WTC11 (cell line): ENCODE measurements around the gene CFDP1. TPM values are rescaled to one million over a fixed set of nuclear protein-coding genes. Genes with fewer than 3 reads are reported as not detected.

Source experiments
- ATAC-seq: fragments of 200-7000 bp; cut with Tn5 transposase; 2 replicates; pipeline ENCODE4 v1.10.0; 2021; ENCODE audit warnings: mild to moderate bottlenecking, moderate library complexity
- CTCF ChIA-PET: fragments of 300-600 bp; sonication (Branson Sonifier 250); formaldehyde crosslinking; loops from one replicate; lab custom pipeline; 2021; ENCODE audit warnings: antibody characterized with exemption; lab: Charles Lee
- POLR2A ChIA-PET: fragments of 350-600 bp; sonication (Branson Sonifier 250); formaldehyde crosslinking; loops from one replicate; lab custom pipeline; 2021; ENCODE audit warnings: antibody characterized with exemption; lab: Charles Lee
- DNase-seq: peaks from one replicate; pipeline ENCODE4 v3.0.0; 2021; ENCODE audit warnings: low spot score
- H3K27ac Mint-ChIP-seq: 2 replicates; pipeline ENCODE4 v1.8.0; 2021; ENCODE audit warnings: mixed read lengths
- H3K27me3 Mint-ChIP-seq: 2 replicates; pipeline ENCODE4 v1.8.0; 2021; ENCODE audit warnings: low read depth, mild to moderate bottlenecking, moderate library complexity, mixed read lengths
- H3K36me3 Mint-ChIP-seq: 2 replicates; pipeline ENCODE4 v1.8.0; 2021; ENCODE audit warnings: mixed read lengths
- H3K4me1 Mint-ChIP-seq: 2 replicates; pipeline ENCODE4 v1.8.0; 2022; ENCODE audit warnings: mixed read lengths
- H3K4me3 Mint-ChIP-seq: 2 replicates; pipeline ENCODE4 v1.8.0; 2021; ENCODE audit warnings: mild to moderate bottlenecking, moderate library complexity, mixed read lengths
- H3K9me3 Mint-ChIP-seq: 2 replicates; pipeline ENCODE4 v1.8.0; 2021; ENCODE audit warnings: mixed read lengths
- ATF2 ChIP-seq: sonication (generic); formaldehyde crosslinking; IDR thresholded peaks from 2 replicates; pipeline ENCODE4 v1.8.1; 2022; ENCODE audit warnings: low read depth, missing genetic modification reagents, borderline replicate concordance
- ATF3 ChIP-seq: sonication (generic); formaldehyde crosslinking; conservative IDR thresholded peaks from 2 replicates; pipeline ENCODE4 v1.8.1; 2022; ENCODE audit warnings: mild to moderate bottlenecking, missing genetic modification reagents
- CDX4 ChIP-seq: fragments of 250-450 bp; sonication (Bioruptor Pico); IDR thresholded peaks from 2 replicates; pipeline ENCODE4 v1.9.0; 2021; ENCODE audit warnings: moderate library complexity, mild to moderate bottlenecking, inconsistent platforms, borderline replicate concordance
- CREB1 ChIP-seq: sonication (generic); formaldehyde crosslinking; IDR thresholded peaks from 2 replicates; pipeline ENCODE4 v1.8.0; 2023; ENCODE audit warnings: mild to moderate bottlenecking, missing genetic modification reagents
- CTCF ChIP-seq: fragments of 200-600 bp; IDR thresholded peaks from 2 replicates; pipeline ENCODE4 v1.8.0; 2022; ENCODE audit warnings: antibody characterized with exemption
- ELF4 ChIP-seq: sonication (generic); formaldehyde crosslinking; IDR thresholded peaks from 2 replicates; pipeline ENCODE4 v1.8.1; 2022; ENCODE audit warnings: low read depth, mild to moderate bottlenecking, moderate library complexity, missing genetic modification reagents
- ETV6 ChIP-seq: sonication (generic); formaldehyde crosslinking; IDR thresholded peaks from 2 replicates; pipeline ENCODE4 v1.8.1; 2022; ENCODE audit warnings: mild to moderate bottlenecking, missing genetic modification reagents
- FOXJ3 ChIP-seq: sonication (generic); formaldehyde crosslinking; IDR thresholded peaks from 2 replicates; pipeline ENCODE4 v1.9.0; 2021; ENCODE audit warnings: missing genetic modification reagents, mild to moderate bottlenecking, borderline replicate concordance
- FOXK1 ChIP-seq: sonication (generic); formaldehyde crosslinking; IDR thresholded peaks from 2 replicates; pipeline ENCODE4 v1.8.0; 2022; ENCODE audit warnings: mild to moderate bottlenecking, moderate library complexity, missing genetic modification reagents
- GABPB1 ChIP-seq: sonication (generic); formaldehyde crosslinking; IDR thresholded peaks from 2 replicates; pipeline ENCODE4 v1.8.1; 2023; ENCODE audit warnings: mild to moderate bottlenecking, missing genetic modification reagents
- HMGA2 ChIP-seq: fragments of 250-450 bp; sonication (Bioruptor Pico); IDR thresholded peaks from 2 replicates; pipeline ENCODE4 v1.4.0; 2021; ENCODE audit warnings: mild to moderate bottlenecking, moderate library complexity
- JAZF1 ChIP-seq: fragments of 250-450 bp; sonication (Bioruptor Pico); IDR thresholded peaks from 2 replicates; pipeline ENCODE4 v1.9.0; 2021; ENCODE audit warnings: moderate library complexity, mild to moderate bottlenecking, inconsistent platforms
- NFYB ChIP-seq: sonication (generic); formaldehyde crosslinking; conservative IDR thresholded peaks from 2 replicates; pipeline ENCODE4 v1.8.0; 2022; ENCODE audit warnings: low read depth, missing genetic modification reagents
- NR1H2 ChIP-seq: sonication (generic); formaldehyde crosslinking; IDR thresholded peaks from 2 replicates; pipeline ENCODE4 v1.9.0; 2021; ENCODE audit warnings: mild to moderate bottlenecking, moderate library complexity, missing genetic modification reagents
- NR2C2 ChIP-seq: sonication (generic); formaldehyde crosslinking; IDR thresholded peaks from 2 replicates; pipeline ENCODE4 v1.8.0; 2022; ENCODE audit warnings: mild to moderate bottlenecking, missing genetic modification reagents
- RORB ChIP-seq: fragments of 250-450 bp; sonication (Bioruptor Pico); IDR thresholded peaks from 2 replicates; pipeline ENCODE4 v1.9.0; 2021; ENCODE audit warnings: mild to moderate bottlenecking
- SMAD4 ChIP-seq: sonication (generic); formaldehyde crosslinking; IDR thresholded peaks from 2 replicates; pipeline ENCODE4 v1.8.0; 2022; ENCODE audit warnings: mild to moderate bottlenecking, missing genetic modification reagents
- TCF7 ChIP-seq: sonication (generic); formaldehyde crosslinking; IDR thresholded peaks from 2 replicates; pipeline ENCODE4 v1.8.0; 2022; ENCODE audit warnings: mild to moderate bottlenecking, low read depth, missing genetic modification reagents, moderate library complexity
- ZBTB21 ChIP-seq: sonication (generic); formaldehyde crosslinking; IDR thresholded peaks from 2 replicates; pipeline ENCODE4 v1.8.1; 2023; ENCODE audit warnings: mild to moderate bottlenecking, missing genetic modification reagents, borderline replicate concordance
- ZNF416 ChIP-seq: fragments of 250-450 bp; sonication (Bioruptor Pico); IDR thresholded peaks from 2 replicates; pipeline ENCODE4 v1.9.0; 2021; ENCODE audit warnings: mild to moderate bottlenecking, inconsistent platforms
- ZNF671 ChIP-seq: fragments of 250-450 bp; sonication (Bioruptor Pico); IDR thresholded peaks from 2 replicates; pipeline ENCODE4 v1.8.0; 2021; ENCODE audit warnings: mild to moderate bottlenecking
- total RNA-seq: library from RNA; stranded (reverse); gene quantifications from 3 replicates; pipeline ENCODE4 v1.2.3, GENCODE V29; 2021
- TF ChIP-seq, protein P1 (sequence below): sonication (generic); formaldehyde crosslinking; IDR thresholded peaks from 2 replicates; pipeline ENCODE4 v1.8.1; 2023; ENCODE audit warnings: mild to moderate bottlenecking, moderate library complexity, missing genetic modification reagents
- TF ChIP-seq, protein P2 (sequence below): fragments of 250-450 bp; sonication (Bioruptor Pico); IDR thresholded peaks from 2 replicates; pipeline ENCODE4 v1.8.0; 2021; ENCODE audit warnings: mild to moderate bottlenecking
- TF ChIP-seq, protein P3 (sequence below): sonication (generic); formaldehyde crosslinking; IDR thresholded peaks from 2 replicates; pipeline ENCODE4 v1.8.1; 2022; ENCODE audit warnings: mild to moderate bottlenecking, moderate library complexity, missing genetic modification reagents

The CFDP1 gene
- total RNA-seq, 1 experiment from 2014 or later = 79.2 TPM

- TF ChIP-seq FOXK1 (CRISPR knock-in tag) (no peak), ATF3 (CRISPR knock-in tag) (no peak), CTCF (no peak), NR2C2 (CRISPR knock-in tag) (no peak), ZBTB21 (CRISPR knock-in tag) (no peak), ZNF671 (no peak), CREB1 (CRISPR knock-in tag) (no peak), ZNF416 (CRISPR knock-in tag) (no peak), NR1H2 (CRISPR knock-in tag) (no peak), JAZF1 (CRISPR knock-in tag) (no peak), RORB (no peak), ETV6 (CRISPR knock-in tag) (no peak), CDX4 (no peak)
- TF ChIP-seq, protein P1, sequence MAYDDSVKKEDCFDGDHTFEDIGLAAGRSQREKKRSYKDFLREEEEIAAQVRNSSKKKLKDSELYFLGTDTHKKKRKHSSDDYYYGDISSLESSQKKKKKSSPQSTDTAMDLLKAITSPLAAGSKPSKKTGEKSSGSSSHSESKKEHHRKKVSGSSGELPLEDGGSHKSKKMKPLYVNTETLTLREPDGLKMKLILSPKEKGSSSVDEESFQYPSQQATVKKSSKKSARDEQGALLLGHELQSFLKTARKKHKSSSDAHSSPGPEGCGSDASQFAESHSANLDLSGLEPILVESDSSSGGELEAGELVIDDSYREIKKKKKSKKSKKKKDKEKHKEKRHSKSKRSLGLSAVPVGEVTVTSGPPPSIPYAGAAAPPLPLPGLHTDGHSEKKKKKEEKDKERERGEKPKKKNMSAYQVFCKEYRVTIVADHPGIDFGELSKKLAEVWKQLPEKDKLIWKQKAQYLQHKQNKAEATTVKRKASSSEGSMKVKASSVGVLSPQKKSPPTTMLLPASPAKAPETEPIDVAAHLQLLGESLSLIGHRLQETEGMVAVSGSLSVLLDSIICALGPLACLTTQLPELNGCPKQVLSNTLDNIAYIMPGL = no peak
- TF ChIP-seq, protein P2, sequence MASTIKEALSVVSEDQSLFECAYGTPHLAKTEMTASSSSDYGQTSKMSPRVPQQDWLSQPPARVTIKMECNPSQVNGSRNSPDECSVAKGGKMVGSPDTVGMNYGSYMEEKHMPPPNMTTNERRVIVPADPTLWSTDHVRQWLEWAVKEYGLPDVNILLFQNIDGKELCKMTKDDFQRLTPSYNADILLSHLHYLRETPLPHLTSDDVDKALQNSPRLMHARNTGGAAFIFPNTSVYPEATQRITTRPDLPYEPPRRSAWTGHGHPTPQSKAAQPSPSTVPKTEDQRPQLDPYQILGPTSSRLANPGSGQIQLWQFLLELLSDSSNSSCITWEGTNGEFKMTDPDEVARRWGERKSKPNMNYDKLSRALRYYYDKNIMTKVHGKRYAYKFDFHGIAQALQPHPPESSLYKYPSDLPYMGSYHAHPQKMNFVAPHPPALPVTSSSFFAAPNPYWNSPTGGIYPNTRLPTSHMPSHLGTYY (CRISPR knock-in tag) = no peak
- TF ChIP-seq, protein P3, sequence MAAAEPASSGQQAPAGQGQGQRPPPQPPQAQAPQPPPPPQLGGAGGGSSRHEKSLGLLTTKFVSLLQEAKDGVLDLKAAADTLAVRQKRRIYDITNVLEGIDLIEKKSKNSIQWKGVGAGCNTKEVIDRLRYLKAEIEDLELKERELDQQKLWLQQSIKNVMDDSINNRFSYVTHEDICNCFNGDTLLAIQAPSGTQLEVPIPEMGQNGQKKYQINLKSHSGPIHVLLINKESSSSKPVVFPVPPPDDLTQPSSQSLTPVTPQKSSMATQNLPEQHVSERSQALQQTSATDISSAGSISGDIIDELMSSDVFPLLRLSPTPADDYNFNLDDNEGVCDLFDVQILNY (CRISPR knock-in tag) = no peak
- Mint-ChIP-seq H3K36me3 (0 out of 2 replicates have a peak, but pooled peaks cover 3% of the 10 kb centered on the region), H3K9me3 (no peaks in the 10 kb centered on the region), H3K4me3 (peak overlapping the region; percentile 76; the same call in 1 of the 2 replicates), H3K27me3 (no peaks in the 10 kb centered on the region), H3K4me1 (peaks cover 51% of the 10 kb centered on the region), H3K27ac (peak overlapping the region; percentile 55; the same call in 1 of the 2 replicates)
- ChIA-PET POLR2A (interaction anchor here (7.0 kb wide), 1 partner anchor 9 kb away, joined by 57 read pairs; no protein-coding TSS in a partner anchor), CTCF (interaction anchor here (1.0 kb wide), 1 partner anchor 30 kb away, joined by 3 read pairs; no protein-coding TSS in a partner anchor)
- ATAC-seq (no peak), DNase-seq (no peak)
These were observed 169.9 kb downstream of the CFDP1 start for GRCh38 chr16:75263291-75263962.

GRCh38 chr16:75262800-75263127 is 170.5 kb downstream of the CFDP1 start:
- ATAC-seq (no peak), DNase-seq (no peak)
- Mint-ChIP-seq H3K9me3 (no peaks in the 10 kb centered on the region), H3K27me3 (no peaks in the 10 kb centered on the region), H3K4me3 (no peak overlapping the region), H3K4me1 (peaks cover 58% of the 10 kb centered on the region), H3K36me3 (0 out of 2 replicates have a peak, but pooled peaks cover 3% of the 10 kb centered on the region), H3K27ac (peak overlapping the region; percentile 55)
- ChIA-PET POLR2A (interaction anchor here (1.4 to 7.0 kb wide), 2 partner anchors 8 to 13 kb away, joined by 4 to 57 read pairs; no protein-coding TSS in a partner anchor), CTCF (no interaction called here)
- no peak for TF ChIP-seq GABPB1 (CRISPR knock-in tag)
- no peak for TF ChIP-seq ATF3 (CRISPR knock-in tag)
- TF ChIP-seq ELF4 (CRISPR knock-in tag) = no peak
- no peak for TF ChIP-seq FOXJ3 (CRISPR knock-in tag)
- no peak for TF ChIP-seq NFYB (CRISPR knock-in tag)
- no peak for TF ChIP-seq SMAD4
- no peak for TF ChIP-seq TCF7 (CRISPR knock-in tag)
- no peak for TF ChIP-seq ATF2 (CRISPR knock-in tag)
- no peak for TF ChIP-seq HMGA2 (CRISPR knock-in tag)
